Fibroblast of lung (primary cell): ENCODE measurements around the gene IGFBP5.

Source experiments
- EZH2 ChIP-seq: IDR thresholded peaks from 2 replicates; pipeline ENCODE4 v1.5.1; 2012; ENCODE audit warnings: low read length, control low read depth, mild to moderate bottlenecking; ENCODE audit errors: missing control alignments
- TF ChIP-seq, protein P1 (sequence below), 2 donors: IDR thresholded peaks in 1 of 2; conservative IDR thresholded peaks in 1 of 2; 1 replicate in 1 of 2; 2 replicates in 1 of 2; pipeline ENCODE4 v1.5.1; 2011 to 2012; ENCODE audit warnings: low read length in 2 of 2, control low read depth in 1 of 2, inconsistent platforms in 1 of 2, low read depth in 1 of 2, mild to moderate bottlenecking in 1 of 2

GRCh38 chr2:216720722-216721121, 25.4 kb upstream of the IGFBP5 start:
- TF ChIP-seq, protein P1, sequence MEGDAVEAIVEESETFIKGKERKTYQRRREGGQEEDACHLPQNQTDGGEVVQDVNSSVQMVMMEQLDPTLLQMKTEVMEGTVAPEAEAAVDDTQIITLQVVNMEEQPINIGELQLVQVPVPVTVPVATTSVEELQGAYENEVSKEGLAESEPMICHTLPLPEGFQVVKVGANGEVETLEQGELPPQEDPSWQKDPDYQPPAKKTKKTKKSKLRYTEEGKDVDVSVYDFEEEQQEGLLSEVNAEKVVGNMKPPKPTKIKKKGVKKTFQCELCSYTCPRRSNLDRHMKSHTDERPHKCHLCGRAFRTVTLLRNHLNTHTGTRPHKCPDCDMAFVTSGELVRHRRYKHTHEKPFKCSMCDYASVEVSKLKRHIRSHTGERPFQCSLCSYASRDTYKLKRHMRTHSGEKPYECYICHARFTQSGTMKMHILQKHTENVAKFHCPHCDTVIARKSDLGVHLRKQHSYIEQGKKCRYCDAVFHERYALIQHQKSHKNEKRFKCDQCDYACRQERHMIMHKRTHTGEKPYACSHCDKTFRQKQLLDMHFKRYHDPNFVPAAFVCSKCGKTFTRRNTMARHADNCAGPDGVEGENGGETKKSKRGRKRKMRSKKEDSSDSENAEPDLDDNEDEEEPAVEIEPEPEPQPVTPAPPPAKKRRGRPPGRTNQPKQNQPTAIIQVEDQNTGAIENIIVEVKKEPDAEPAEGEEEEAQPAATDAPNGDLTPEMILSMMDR (conservative IDR thresholded peaks at IDR 0.05 in 1 of 2, IDR thresholded peaks at IDR 0.05 in 1 of 2; ENCODE audit: low read depth in 1 of 2, low read length in 2 of 2) = no peak
- no peak for TF ChIP-seq EZH2
